Naive B cell (primary cell): ENCODE data around the gene DGCR6. TPM values are rescaled to one million over a fixed set of nuclear protein-coding genes. Genes with fewer than 3 reads are reported as not detected.
"Not testable (repeated sequence)": the region's sequence is repeated elsewhere in the genome, so short reads cannot be mapped to it uniquely, and the experiment has no call there.

Source experiments
- ATAC-seq, 2 donors: fragments of 150-1000 bp; cut with Tn5 transposase; 2 replicates each; pipeline ENCODE4 v1.10.0; 2021; ENCODE audit warnings: low read depth in 2 of 2, mild to moderate bottlenecking in 2 of 2, moderate library complexity in 2 of 2
- DNase-seq: peaks from one replicate; pipeline ENCODE4 v3.0.0; 2022
- H3K27ac Mint-ChIP-seq, 6 donors: one replicate each; pipeline ENCODE4 v1.8.0; 2020 to 2022; ENCODE audit warnings: mild to moderate bottlenecking in 6 of 6, mixed read lengths in 6 of 6, moderate library complexity in 5 of 6, inconsistent platforms in 2 of 6
- H3K27me3 Mint-ChIP-seq, 3 donors: one replicate each; pipeline ENCODE4 v1.8.0; 2021 to 2022; ENCODE audit warnings: mixed read lengths in 3 of 3, mild to moderate bottlenecking in 1 of 3
- H3K36me3 Mint-ChIP-seq, 2 donors: one replicate each; pipeline ENCODE4 v1.8.0; 2020 to 2022; ENCODE audit warnings: mixed read lengths in 2 of 2, inconsistent platforms in 1 of 2, mild to moderate bottlenecking in 1 of 2
- H3K4me1 Mint-ChIP-seq, 3 donors: one replicate each; pipeline ENCODE4 v1.8.0; 2020 to 2022; ENCODE audit warnings: mixed read lengths in 3 of 3, inconsistent platforms in 1 of 3, mild to moderate bottlenecking in 1 of 3, moderate library complexity in 1 of 3
- H3K4me3 Mint-ChIP-seq, 8 donors: one replicate each; pipeline ENCODE4 v1.8.0; 2020 to 2022; ENCODE audit warnings: mild to moderate bottlenecking in 8 of 8, mixed read lengths in 8 of 8, moderate library complexity in 8 of 8, inconsistent platforms in 2 of 8
- H3K9me3 Mint-ChIP-seq, 7 donors: one replicate each; pipeline ENCODE4 v1.8.0; 2020 to 2022; ENCODE audit warnings: mixed read lengths in 7 of 7, mild to moderate bottlenecking in 5 of 7, inconsistent platforms in 2 of 7, moderate library complexity in 1 of 7
- polyA plus RNA-seq, 6 donors: library from polyadenylated mRNA; unstranded; fragments of 300-500 nt; fragmentation: Illumina TruSeq; gene quantifications; one replicate each; pipeline ENCODE4 v1.2.3, GENCODE V29; 2021; ENCODE audit warnings: low read depth in 6 of 6

Gene DGCR6
- polyA plus RNA-seq, 6 donors from 2014 or later, result 0.58 to 3.0 (median 0.88) TPM

DNA sequence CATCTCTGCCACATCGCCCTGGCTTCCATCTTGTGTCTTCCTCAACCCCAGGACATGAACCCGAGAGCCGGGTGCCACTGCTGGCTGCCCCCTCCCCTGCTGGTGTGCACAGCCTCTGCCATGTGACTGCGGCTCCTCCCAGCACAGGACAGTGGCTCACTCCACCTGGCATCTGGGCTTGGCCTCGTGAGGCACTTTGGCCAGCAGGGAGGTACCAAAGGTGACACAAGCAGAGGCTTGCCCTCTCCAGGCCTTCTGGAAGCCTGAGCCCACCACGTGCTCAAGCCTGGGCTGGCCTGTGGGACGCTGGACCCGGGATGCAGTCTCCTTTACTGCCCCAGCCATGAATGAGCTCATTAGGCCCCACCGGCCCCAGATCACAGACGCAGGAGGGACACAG, 8.4 kb downstream of the DGCR6 start:
- H3K4me1 Mint-ChIP-seq, H3K36me3 Mint-ChIP-seq, H3K9me3 Mint-ChIP-seq, ATAC-seq, H3K27ac Mint-ChIP-seq, DNase-seq, H3K4me3 Mint-ChIP-seq, H3K27me3 Mint-ChIP-seq: not testable (repeated sequence)

DNA sequence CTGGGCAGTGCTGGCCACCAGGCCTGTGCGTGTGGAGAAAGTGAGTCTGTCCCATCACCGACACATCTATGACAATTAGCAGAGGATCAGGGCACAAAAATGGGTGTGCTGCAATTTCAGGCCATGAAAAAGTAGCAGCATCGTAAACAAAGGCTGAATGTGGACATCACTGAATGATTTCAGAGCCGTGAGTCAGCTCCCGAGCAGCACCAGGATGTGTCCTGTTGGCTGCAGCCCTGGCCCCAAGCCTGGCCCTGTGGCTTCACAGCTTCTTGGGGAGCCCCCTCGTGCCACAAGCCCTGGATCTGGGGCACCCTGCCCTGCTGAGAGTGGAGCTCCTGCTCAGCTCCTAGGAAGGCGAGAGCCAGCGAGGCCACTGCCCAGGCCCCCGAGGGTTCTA, 9.4 kb downstream of the DGCR6 start:
- not testable (repeated sequence) for H3K36me3 Mint-ChIP-seq, H3K4me3 Mint-ChIP-seq, H3K4me1 Mint-ChIP-seq, H3K9me3 Mint-ChIP-seq, H3K27me3 Mint-ChIP-seq, H3K27ac Mint-ChIP-seq, DNase-seq, ATAC-seq

DNA sequence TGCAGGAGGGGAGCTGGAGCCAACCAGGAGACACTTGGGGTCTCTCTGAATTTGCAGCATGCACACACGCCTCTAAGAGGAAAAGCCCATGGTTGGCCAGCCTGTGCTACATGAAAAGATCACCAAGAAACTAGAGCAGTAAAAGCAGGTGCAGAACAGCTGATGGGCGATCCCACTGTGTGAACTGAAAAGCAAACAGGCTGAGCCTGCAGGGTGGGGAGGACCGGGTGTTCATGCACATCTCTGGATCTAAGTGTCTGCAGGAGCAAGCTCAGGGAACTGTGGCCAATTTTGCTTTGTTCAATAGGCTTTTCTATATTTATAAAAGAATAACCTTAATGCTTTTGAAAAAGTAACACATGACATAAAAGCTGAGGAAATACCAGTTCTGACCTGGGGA, 11.7 kb downstream of the DGCR6 start:
- not testable (repeated sequence) for H3K36me3 Mint-ChIP-seq, H3K27me3 Mint-ChIP-seq, H3K9me3 Mint-ChIP-seq, H3K27ac Mint-ChIP-seq, ATAC-seq, H3K4me1 Mint-ChIP-seq, H3K4me3 Mint-ChIP-seq, DNase-seq

DNA sequence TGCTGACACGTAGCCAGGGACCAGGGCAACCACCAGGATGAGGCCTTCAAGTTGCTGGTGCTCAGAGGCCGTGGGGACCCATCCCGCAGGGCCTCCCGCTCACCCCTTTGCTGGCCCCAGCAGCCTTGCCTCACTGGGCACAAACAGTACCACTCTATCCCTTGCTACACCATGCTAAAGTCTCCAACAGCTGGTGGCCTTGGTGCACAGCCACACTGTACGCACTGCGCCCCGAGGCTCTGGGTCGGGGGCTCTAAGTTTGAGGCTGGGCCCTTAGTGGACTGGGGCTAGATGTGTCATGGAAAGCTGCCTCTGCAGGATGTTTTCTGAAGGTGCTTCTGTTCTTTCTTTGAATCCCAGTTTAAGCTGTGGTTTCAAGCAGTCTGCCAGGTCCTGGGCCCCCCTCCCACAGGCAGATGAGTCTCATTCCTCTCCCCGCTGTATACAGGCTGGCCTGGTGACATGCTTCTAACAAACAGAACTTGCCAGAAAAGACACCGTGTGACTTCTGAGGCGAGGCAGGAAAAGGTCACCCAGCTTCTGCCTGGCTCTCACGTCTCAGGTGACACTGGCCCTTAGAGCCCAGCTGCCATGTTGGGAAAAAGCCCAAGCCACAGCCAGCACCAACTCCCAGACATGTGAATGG, 14.3 kb downstream of the DGCR6 start:
- H3K4me1 Mint-ChIP-seq, result not testable (repeated sequence)

DNA sequence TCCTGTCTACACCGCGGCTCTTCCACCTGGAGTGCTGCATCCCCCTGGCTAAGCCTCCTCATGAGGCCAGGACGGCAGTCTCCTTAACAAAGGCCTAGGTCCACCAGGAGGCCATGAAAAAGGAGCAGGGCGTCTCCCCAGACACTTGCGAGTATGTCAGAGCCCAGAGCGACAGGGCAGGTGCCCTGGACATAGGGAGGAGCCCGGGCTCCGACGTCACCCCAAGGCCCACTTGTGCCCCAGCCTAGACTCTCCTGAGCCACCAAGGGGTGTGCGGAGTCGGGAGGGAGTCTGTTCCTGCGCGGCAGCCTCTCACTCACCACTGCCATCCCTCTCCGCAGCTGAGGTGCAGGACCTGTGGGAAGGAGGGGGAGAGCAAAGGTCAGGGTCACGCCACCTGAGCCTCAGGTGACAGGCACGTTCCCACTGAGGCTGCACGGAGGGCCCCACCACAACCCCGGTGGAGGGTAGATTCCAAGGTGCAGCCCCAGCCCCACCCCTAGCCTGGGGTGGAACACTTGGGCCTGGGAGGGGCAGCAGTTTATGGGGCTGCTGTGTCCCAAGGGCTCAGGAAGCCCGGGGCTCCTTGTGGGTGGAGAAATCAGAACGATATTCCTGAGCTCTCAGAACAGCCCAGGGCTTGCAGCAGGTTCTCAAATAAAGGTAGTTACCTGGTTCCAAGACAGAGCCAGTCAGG, 19.4 kb downstream of the DGCR6 start:
- no peak overlapping the region for H3K4me3 Mint-ChIP-seq
- H3K27ac Mint-ChIP-seq, result no peak overlapping the region
- H3K9me3 Mint-ChIP-seq, result no peaks in the 10 kb centered on the region
- no peaks in the 10 kb centered on the region for H3K36me3 Mint-ChIP-seq
- H3K4me1 Mint-ChIP-seq, result no peaks in the 10 kb centered on the region
- DNase-seq, result no peak
- H3K27me3 Mint-ChIP-seq, result no peaks in the 10 kb centered on the region
- no peak for ATAC-seq

More for the DNA sequence above, 14.3 kb downstream of the DGCR6 start:
- H3K4me3 Mint-ChIP-seq, H3K36me3 Mint-ChIP-seq, H3K9me3 Mint-ChIP-seq, ATAC-seq, DNase-seq, H3K27me3 Mint-ChIP-seq, H3K27ac Mint-ChIP-seq: not testable (repeated sequence)

DNA sequence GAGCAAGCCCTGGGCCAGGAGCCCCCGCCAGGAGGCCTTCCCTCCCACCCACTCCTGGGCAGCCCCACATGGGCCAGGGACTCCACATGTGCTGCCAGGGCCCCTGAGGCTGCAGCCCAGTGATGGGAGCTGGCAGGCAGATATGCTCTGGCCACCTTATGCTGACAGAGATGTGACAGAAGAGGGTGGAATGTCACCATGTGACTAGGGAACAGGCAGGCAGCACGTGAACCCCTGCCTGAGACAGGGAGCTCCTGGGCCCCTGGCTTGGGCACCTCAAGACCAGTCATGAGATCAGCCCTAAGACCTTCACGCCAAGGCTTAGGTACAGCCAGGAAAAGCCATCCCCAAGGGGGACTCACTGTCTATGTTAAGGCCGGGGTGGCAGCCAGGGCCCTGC, 20.9 kb downstream of the DGCR6 start:
- DNase-seq (no peak), ATAC-seq (no peak)
- Mint-ChIP-seq H3K27ac (no peak overlapping the region), H3K36me3 (no peaks in the 10 kb centered on the region), H3K4me3 (no peak overlapping the region), H3K4me1 (no peaks in the 10 kb centered on the region), H3K9me3 (no peaks in the 10 kb centered on the region), H3K27me3 (no peaks in the 10 kb centered on the region)

DNA sequence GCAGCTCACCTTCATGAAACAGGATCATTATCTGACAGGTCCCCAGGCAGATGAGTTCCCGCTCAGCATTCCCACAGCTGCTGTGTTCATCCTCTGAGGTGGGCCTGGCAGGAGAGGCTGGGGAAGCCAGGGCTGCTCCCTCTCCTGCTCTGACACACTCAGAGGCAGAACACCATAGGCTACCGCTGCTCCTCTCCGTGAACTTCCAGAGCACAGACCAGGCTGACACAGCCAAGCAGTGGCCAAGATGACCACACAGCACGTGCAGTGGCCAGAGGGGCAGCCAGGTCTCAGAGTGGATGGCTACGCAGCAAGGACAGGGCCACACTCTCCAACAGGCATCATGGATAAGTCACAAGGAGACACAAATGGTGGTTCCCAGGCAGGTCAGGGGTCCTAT, 21.5 kb downstream of the DGCR6 start:
- Mint-ChIP-seq H3K4me3 (no peak overlapping the region), H3K27ac (no peak overlapping the region), H3K4me1 (no peaks in the 10 kb centered on the region), H3K36me3 (no peaks in the 10 kb centered on the region), H3K9me3 (no peaks in the 10 kb centered on the region), H3K27me3 (no peaks in the 10 kb centered on the region)
- no peak for ATAC-seq
- DNase-seq, result no peak

DNA sequence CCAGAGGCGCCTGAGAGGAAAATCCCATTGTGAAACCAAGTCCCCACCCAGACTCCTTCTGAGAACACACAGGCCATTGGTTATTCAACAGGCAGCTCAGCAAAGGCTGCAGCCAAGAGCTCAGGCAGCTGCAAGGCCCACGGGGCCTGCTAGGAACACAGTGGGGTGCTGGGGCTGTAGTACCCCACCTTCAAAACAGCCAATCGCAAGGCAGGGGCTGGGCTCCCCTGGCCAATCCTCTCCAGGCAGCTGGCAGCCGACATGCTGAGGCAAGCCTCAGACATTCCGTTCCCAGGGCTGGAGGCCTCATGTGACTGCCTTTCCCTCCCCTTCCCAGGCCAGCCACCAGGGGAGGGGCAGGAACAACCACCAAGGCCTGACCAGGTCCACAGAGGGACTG, 23.3 kb downstream of the DGCR6 start:
- Mint-ChIP-seq H3K27me3 (no peaks in the 10 kb centered on the region), H3K4me1 (no peaks in the 10 kb centered on the region), H3K4me3 (no peak overlapping the region), H3K27ac (no peak overlapping the region), H3K36me3 (no peaks in the 10 kb centered on the region), H3K9me3 (no peaks in the 10 kb centered on the region)
- ATAC-seq (no peak), DNase-seq (no peak)

DNA sequence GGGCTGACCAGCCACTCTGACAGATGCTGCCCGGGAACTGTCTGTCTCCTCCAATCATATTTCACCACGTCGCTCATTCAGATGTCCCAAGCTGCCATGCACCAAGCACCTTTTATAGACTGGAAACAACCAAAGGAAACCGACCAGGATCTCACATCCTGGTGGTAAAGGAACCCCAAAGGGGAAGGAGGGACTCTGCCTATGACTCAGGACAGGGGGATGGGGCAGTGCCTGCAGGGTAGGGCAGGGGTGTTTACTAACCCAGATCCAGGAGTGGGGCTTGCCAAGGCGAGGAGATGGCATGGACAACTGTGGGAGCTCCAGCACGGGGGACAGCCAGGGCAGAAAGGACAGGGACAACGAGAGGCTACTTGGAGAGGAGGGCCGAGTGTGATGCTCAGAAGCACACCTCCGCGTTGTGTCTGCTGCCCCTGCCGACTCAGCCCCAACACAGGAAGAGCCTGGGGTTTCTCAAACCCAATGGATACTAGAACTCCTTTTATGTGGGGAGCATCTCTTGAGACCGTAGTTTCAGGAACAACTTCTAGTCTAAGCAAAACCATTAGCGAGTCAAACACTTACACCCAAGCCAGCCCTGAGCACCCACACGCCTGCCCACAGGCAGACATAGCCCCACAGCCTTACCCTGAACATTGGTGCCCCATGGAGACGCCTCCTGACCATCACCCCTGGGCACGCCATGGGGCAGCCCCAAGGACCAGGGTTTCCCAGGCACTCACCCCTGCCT, 26.0 kb downstream of the DGCR6 start:
- Mint-ChIP-seq H3K27ac (no peak overlapping the region), H3K27me3 (no peaks in the 10 kb centered on the region), H3K9me3 (no peaks in the 10 kb centered on the region), H3K4me1 (no peaks in the 10 kb centered on the region), H3K4me3 (no peak overlapping the region), H3K36me3 (no peaks in the 10 kb centered on the region)
- DNase-seq, result no peak
- ATAC-seq, result no peak

DNA sequence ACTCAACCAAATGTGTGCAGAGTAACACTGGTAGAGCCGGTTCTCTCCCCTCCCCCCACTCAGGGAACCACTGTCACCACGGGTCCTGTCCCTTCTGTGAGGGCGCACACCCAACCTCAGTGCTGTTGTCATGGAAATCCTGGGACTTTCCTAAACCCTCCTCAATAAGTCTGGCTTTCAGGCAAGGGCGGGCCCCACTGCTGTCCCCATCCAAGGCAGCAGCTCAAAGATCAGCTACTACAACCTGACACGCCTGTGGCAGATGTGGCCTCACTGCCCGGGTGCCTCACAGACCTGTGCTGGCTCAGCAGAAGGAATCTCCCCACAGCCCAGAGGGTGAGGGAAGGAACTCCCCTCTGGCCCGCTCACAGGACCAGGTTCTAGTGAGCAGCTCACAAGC, 27.8 kb downstream of the DGCR6 start:
- H3K4me1 Mint-ChIP-seq, result no peaks in the 10 kb centered on the region
- no peak overlapping the region for H3K27ac Mint-ChIP-seq
- no peaks in the 10 kb centered on the region for H3K27me3 Mint-ChIP-seq
- no peaks in the 10 kb centered on the region for H3K36me3 Mint-ChIP-seq
- DNase-seq (no peak), ATAC-seq (no peak)
- H3K4me3 Mint-ChIP-seq, result no peak overlapping the region
- no peaks in the 10 kb centered on the region for H3K9me3 Mint-ChIP-seq

DNA sequence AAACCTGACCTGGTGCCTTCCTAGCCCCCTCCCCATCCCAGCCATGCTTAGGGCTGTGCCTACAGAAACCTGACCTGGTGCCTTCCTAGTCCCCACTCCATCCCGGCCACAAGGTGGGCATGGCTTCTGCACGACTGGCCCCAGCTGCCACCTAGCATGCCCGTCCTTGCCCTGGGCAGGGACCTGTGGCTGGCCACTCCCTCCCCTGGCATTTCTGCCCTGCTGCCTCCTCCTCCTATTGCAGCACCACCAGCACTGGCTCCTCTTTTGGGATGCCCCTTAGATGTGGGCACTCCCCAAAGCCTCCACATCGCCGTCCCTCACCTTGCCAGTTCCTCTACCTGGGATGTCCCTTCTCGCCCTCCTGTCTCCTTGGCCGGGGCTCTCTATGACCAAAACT, 28.6 kb downstream of the DGCR6 start:
- H3K4me1 Mint-ChIP-seq, ATAC-seq, H3K4me3 Mint-ChIP-seq, H3K27ac Mint-ChIP-seq, H3K36me3 Mint-ChIP-seq, DNase-seq, H3K9me3 Mint-ChIP-seq, H3K27me3 Mint-ChIP-seq: not testable (repeated sequence)

DNA sequence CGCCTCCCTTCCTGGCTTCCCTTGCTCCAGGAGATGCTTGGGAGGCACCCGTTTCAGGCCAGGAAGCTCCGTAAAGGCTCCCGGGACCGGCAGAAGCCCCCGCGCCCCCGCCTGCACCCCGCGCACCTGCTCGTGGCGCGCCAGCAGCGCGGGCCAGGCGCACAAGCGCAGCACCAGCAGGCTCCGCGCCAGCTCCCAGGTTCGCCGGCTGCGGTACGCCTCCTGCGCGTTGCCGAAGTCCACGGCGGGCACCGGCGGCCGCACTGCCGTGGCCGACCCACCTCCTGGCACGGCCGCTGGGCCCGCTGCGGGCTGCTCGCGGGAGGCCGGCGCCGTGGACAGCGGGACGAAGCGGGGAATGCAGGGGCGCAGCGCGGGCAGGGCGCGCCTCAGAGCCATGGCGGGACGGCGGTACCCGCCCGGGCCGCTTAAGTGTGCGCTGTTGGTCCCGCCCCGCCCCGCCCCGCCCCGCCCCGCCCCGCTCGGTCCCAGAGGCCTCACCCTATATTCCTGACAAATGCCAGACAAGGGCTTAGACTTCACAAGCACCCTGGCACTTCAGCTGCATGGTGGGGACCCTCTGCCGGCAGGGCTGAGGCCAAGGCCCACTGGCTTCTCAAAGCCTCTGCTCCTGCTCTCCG, 29.9 kb downstream of the DGCR6 start, which contains the start of gene PRODH:
TSS of gene PRODH (minus strand) at position 405 of the 641 bp plus-strand sequence. CDS start at position 399, 6 bp downstream.
- Mint-ChIP-seq H3K4me3 (no peak within 1 kb of the TSS), H3K27ac (no peak within 1 kb of the TSS), H3K9me3 (no peaks in the 10 kb centered on the region), H3K36me3 (no peaks in the 10 kb centered on the region), H3K4me1 (no peaks in the 10 kb centered on the region), H3K27me3 (no peaks in the 10 kb centered on the region)
- no peak for DNase-seq
- ATAC-seq, result no peak

DNA sequence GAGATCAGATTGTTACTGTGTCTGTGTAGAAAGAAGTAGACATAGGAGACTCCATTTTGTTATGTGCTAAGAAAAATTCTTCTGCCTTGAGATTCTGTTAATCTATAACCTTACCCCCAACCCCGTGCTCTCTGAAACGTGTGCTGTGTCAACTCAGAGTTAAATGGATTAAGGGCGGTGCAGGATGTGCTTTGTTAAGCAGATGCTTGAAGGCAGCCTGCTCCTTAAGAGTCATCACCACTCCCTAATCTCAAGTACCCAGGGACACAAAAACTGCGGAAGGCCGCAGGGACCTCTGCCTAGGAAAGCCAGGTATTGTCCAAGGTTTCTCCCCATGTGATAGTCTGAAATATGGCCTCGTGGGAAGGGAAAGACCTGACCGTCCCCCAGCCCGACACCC, 32.6 kb downstream of the DGCR6 start:
- H3K9me3 Mint-ChIP-seq, H3K36me3 Mint-ChIP-seq, H3K4me1 Mint-ChIP-seq, H3K4me3 Mint-ChIP-seq, ATAC-seq, H3K27ac Mint-ChIP-seq, DNase-seq, H3K27me3 Mint-ChIP-seq: not testable (repeated sequence)

DNA sequence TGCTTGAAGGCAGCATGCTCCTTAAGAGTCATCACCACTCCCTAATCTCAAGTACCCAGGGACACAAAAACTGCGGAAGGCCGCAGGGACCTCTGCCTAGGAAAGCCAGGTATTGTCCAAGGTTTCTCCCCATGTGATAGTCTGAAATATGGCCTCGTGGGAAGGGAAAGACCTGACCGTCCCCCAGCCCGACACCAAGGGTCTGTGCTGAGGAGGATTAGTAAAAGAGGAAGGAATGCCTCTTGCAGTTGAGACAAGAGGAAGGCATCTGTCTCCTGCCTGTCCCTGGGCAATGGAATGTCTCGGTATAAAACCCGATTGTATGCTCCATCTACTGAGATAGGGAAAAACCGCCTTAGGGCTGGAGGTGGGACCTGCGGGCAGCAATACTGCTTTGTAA, 41.0 kb downstream of the DGCR6 start:
- DNase-seq, ATAC-seq, H3K36me3 Mint-ChIP-seq, H3K4me3 Mint-ChIP-seq, H3K27ac Mint-ChIP-seq, H3K4me1 Mint-ChIP-seq, H3K9me3 Mint-ChIP-seq: not testable (repeated sequence)
- peaks cover 8 to 35% (median 28%) of the 10 kb centered on the region in 3 donors for H3K27me3 Mint-ChIP-seq
